ENCODE results near the gene CTRB2. TPM values are rescaled to one million over a fixed set of nuclear protein-coding genes. Genes with fewer than 3 reads are reported as not detected.

The CTRB2 gene
- total RNA-seq, 1 donor from 2014 or later: not detected

DNA sequence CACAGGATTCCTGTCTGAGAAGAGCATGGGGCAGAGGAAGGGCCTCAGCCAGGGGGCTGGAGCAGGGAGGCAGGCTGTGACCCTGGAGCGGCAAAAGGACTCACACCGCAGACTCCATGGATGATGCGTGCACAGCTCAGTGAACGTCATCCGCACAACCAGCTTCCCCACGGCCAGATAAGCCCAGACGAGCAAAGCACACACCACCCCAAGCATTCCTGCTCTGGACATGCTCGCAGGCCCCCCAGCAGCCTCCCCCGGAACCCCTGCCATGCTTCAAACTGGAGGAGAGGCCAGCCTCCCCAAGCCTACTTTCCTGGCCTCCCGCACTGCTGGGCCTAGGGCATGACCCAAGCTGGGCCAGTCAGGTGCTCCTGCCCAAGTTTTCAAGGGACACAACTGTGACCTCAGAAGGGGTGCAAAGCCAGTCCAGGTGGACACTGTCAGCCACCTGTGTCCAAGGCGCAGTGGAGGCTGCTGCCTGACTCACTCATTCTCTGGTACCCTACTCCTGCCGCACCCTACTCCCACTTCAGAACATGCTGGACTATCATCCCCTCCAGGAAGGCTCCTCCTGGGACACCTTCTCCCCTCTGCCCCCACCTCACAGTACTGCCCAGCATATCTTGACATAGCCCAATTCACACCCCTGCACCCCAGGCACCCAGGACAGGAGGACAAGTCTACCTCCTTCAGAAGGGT lies 39.7 kb upstream of the CTRB2 start:
- H3K9ac ChIP-seq: no peak overlapping the region
- H3K4me1 Mint-ChIP-seq: peaks cover 70% of the 10 kb centered on the region

DNA sequence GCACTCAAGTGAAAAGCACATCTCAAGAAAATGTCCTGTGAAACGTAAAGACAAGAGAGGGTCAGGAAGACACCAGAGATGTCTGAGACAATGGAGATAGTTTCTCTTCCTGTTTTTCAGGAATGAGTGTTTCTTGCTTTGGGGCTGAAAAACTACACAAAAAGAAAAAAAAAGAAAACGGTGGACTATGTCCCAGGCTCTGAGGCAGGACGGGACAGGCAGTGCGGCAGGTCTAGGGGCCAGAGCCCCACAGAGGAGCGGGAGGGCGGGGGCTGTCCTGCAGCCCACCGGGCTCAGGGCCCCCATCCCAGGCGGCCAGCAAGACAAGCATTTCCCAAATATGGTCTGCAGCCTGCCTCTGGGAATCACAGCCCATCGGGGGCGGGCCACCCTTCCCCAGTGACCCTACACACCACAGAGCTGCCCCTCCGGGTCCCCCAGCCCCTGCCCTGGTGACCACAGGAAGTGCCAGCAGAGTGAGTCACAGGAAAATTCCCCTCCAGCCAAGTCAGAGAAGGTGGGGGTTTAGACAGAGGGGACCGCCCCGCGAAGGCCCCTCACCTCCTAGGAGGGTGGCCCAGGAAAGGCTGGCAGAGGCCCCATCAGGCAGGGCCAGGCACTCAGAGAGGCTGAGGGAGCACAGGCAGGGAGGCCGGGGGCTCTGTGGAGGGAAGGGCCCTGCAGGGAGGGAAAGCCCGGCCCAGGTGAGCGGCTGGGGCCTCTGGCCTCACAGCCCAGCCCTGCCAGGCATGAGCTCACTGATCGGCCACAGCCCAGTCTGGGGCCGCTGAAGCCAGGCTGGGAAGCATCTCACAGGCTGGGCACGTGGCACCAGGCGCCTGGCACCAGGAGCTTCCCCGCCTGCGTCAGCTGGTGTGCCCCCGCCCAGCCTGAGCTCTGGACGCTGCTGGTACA lies 38.1 kb upstream of the CTRB2 start:
- no peaks in the 10 kb centered on the region for H3K36me3 ChIP-seq
- Mint-ChIP-seq H3K36me3 (peaks cover 20% of the 10 kb centered on the region), H3K27me3 (ENCODE audit: insufficient read depth, low read depth) (peaks cover 10% of the 10 kb centered on the region), H3K4me3 (peak overlapping the region; percentile 73), H3K27ac (peak overlapping the region; percentile 93), H3K4me1 (peaks cover 74% of the 10 kb centered on the region), H3K9me3 (no peaks in the 10 kb centered on the region)
- H3K4me2 ChIP-seq: peak overlapping the region; percentile 30
- peak; percentile 57 for DNase-seq (ENCODE audit: low spot score)
- peak overlapping the region; percentile 46 for H3K27ac ChIP-seq
- peaks cover 75% of the 10 kb centered on the region for H4K20me1 ChIP-seq (ENCODE audit: low read depth)
- peaks cover 28% of the 10 kb centered on the region for H3K4me1 ChIP-seq
- H2AFZ ChIP-seq (replicated peaks): no peak overlapping the region
- H3K4me3 ChIP-seq: no peak overlapping the region
- TF ChIP-seq EZH2 (IDR thresholded peaks at IDR 0.05): no peak
- TF ChIP-seq EZH2phosphoT487 (IDR thresholded peaks at IDR 0.05): no peak
- peaks cover 2% of the 10 kb centered on the region for H3K27me3 ChIP-seq
- peaks cover 6% of the 10 kb centered on the region for H3F3A ChIP-seq (ENCODE audit: low read depth)
- peaks cover 72% of the 10 kb centered on the region for H3K79me2 ChIP-seq (ENCODE audit: low read depth)
- no peaks in the 10 kb centered on the region for H3K9me3 ChIP-seq (ENCODE audit: low read depth)
- no peak overlapping the region for H3K9ac ChIP-seq

More for the DNA sequence above, 39.7 kb upstream of the CTRB2 start:
- no peak for TF ChIP-seq EZH2 (IDR thresholded peaks at IDR 0.05)
- TF ChIP-seq, protein P1, sequence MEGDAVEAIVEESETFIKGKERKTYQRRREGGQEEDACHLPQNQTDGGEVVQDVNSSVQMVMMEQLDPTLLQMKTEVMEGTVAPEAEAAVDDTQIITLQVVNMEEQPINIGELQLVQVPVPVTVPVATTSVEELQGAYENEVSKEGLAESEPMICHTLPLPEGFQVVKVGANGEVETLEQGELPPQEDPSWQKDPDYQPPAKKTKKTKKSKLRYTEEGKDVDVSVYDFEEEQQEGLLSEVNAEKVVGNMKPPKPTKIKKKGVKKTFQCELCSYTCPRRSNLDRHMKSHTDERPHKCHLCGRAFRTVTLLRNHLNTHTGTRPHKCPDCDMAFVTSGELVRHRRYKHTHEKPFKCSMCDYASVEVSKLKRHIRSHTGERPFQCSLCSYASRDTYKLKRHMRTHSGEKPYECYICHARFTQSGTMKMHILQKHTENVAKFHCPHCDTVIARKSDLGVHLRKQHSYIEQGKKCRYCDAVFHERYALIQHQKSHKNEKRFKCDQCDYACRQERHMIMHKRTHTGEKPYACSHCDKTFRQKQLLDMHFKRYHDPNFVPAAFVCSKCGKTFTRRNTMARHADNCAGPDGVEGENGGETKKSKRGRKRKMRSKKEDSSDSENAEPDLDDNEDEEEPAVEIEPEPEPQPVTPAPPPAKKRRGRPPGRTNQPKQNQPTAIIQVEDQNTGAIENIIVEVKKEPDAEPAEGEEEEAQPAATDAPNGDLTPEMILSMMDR (IDR thresholded peaks at IDR 0.05): no peak
- TF ChIP-seq EZH2phosphoT487 (IDR thresholded peaks at IDR 0.05): no peak
- Histone ChIP-seq H3K4me3 (no peak overlapping the region), H4K20me1 (ENCODE audit: low read depth) (peaks cover 83% of the 10 kb centered on the region), H3K9me3 (ENCODE audit: low read depth) (no peaks in the 10 kb centered on the region), H3K27ac (peak overlapping the region; percentile 39), H3K36me3 (no peaks in the 10 kb centered on the region), H3K4me2 (no peak overlapping the region), H3F3A (ENCODE audit: low read depth) (peaks cover 6% of the 10 kb centered on the region), H3K4me1 (peaks cover 34% of the 10 kb centered on the region), H3K27me3 (peaks cover 11% of the 10 kb centered on the region), H2AFZ (replicated peaks) (no peak overlapping the region), H3K79me2 (ENCODE audit: low read depth) (peaks cover 84% of the 10 kb centered on the region)
- Mint-ChIP-seq H3K36me3 (peaks cover 17% of the 10 kb centered on the region), H3K9me3 (no peaks in the 10 kb centered on the region), H3K27me3 (ENCODE audit: insufficient read depth, low read depth) (peaks cover 13% of the 10 kb centered on the region), H3K4me3 (peak overlapping the region; percentile 41), H3K27ac (peak overlapping the region; percentile 96)
- DNase-seq (ENCODE audit: low spot score): no peak

GRCh38 chr16:75244225-75244809 lies 37.4 kb upstream of the CTRB2 start:
- peaks cover 75% of the 10 kb centered on the region for H4K20me1 ChIP-seq (ENCODE audit: low read depth)
- no peaks in the 10 kb centered on the region for H3K9me3 Mint-ChIP-seq
- peaks cover 6% of the 10 kb centered on the region for H3F3A ChIP-seq (ENCODE audit: low read depth)
- H3K4me1 ChIP-seq: peaks cover 27% of the 10 kb centered on the region
- H3K36me3 ChIP-seq: no peaks in the 10 kb centered on the region
- no peak overlapping the region for H3K9ac ChIP-seq
- H3K27me3 ChIP-seq: no peaks in the 10 kb centered on the region
- no peak overlapping the region for H2AFZ ChIP-seq (replicated peaks)
- H3K9me3 ChIP-seq (ENCODE audit: low read depth): no peaks in the 10 kb centered on the region
- DNase-seq (ENCODE audit: low spot score): no peak
- no peak overlapping the region for H3K4me3 ChIP-seq
- peaks cover 64% of the 10 kb centered on the region for H3K79me2 ChIP-seq (ENCODE audit: low read depth)
- peak overlapping the region; percentile 73 for H3K4me3 Mint-ChIP-seq
- H3K27ac Mint-ChIP-seq: peak overlapping the region; percentile 93
- peak overlapping the region; percentile 46 for H3K27ac ChIP-seq
- peaks cover 10% of the 10 kb centered on the region for H3K27me3 Mint-ChIP-seq (ENCODE audit: insufficient read depth, low read depth)
- H3K4me1 Mint-ChIP-seq: peaks cover 69% of the 10 kb centered on the region
- TF ChIP-seq, protein P1 (IDR thresholded peaks at IDR 0.05): peak; percentile 8
- no peak for TF ChIP-seq EZH2 (IDR thresholded peaks at IDR 0.05)
- H3K4me2 ChIP-seq: peak overlapping the region; percentile 30
- peaks cover 20% of the 10 kb centered on the region for H3K36me3 Mint-ChIP-seq

Data from neural progenitor cell (in vitro differentiated cells).